K562 (cell line): ENCODE data around the gene CRNN. TPM values are rescaled to one million over a fixed set of nuclear protein-coding genes. Genes with fewer than 3 reads are reported as not detected.

Experiments used
- ATAC-seq: fragments of 200-7000 bp; cut with Tn5 transposase; 3 replicates; pipeline ENCODE4 v1.9.1; 2020; ENCODE audit warnings: moderate library complexity
- BruUV-seq: library from RNA; stranded (reverse); fragments of 400-500 nt; replicated peaks from 2 replicates; lab custom pipeline; 2021; lab: Mats Ljungman, UMichigan
- CTCF ChIA-PET: fragments of 300-600 bp; formaldehyde crosslinking; extraction: SDS; loops from one replicate; lab custom pipeline; 2021; ENCODE audit warnings: low intra/inter-chr PET ratio; lab: Yijun Ruan, JAX
- POLR2A ChIA-PET: fragments of 300-600, 350-650 bp; sonication (Branson Sonifier 250); formaldehyde crosslinking; extraction: SDS; loops from one replicate; lab custom pipeline; 2021; ENCODE audit warnings: antibody characterized with exemption, inconsistent platforms; lab: Yijun Ruan, JAX
- DNase-seq, 4 experiments: peaks; one replicate each; pipeline versions ENCODE4 v3.0.0 to v3.0.0-alpha.2; 2011 to 2018; ENCODE audit warnings: low spot score in 3 of 4, mixed read lengths in 3 of 4; ENCODE audit errors: extremely low read depth in 1 of 4
- FAIRE-seq: peaks from 2 replicates; lab custom pipeline; 2011; peaks lifted over from hg19 to GRCh38; lab: Jason Lieb, UNC
- H2AFZ ChIP-seq: 2 replicates; pipeline ENCODE4 v1.6.0; 2011; ENCODE audit warnings: low read depth, low read length, control low read depth, inconsistent platforms
- H3K27ac ChIP-seq: fragments of 200-600 bp; 3 replicates; pipeline ENCODE4 v1.8.0; 2011; ENCODE audit warnings: low read depth, mild to moderate bottlenecking, control low read depth, inconsistent platforms, low read length, moderate library complexity, mixed read lengths; ENCODE audit errors: extremely low read depth
- H3K27me3 ChIP-seq, 2 experiments: fragments of 300-600 bp in 1 of 2; 2 replicates in 1 of 2; 3 replicates in 1 of 2; pipeline versions ENCODE4 v1.6.0 to v1.8.0; 2011; ENCODE audit warnings: inconsistent platforms in 2 of 2, low read length in 2 of 2, mild to moderate bottlenecking in 1 of 2, mixed read lengths in 1 of 2, moderate library complexity in 1 of 2; ENCODE audit not compliant: control insufficient read depth in 2 of 2, insufficient read depth in 2 of 2
- H3K36me3 ChIP-seq: fragments of 300-600 bp; 3 replicates; pipeline ENCODE4 v1.8.0; 2011; ENCODE audit warnings: mild to moderate bottlenecking, low read length, inconsistent platforms; ENCODE audit not compliant: control insufficient read depth, insufficient read depth
- H3K4me1 ChIP-seq, 2 experiments: fragments of 200-600 bp in 1 of 2; replicated peaks in 1 of 2; 2 replicates in 1 of 2; 3 replicates in 1 of 2; pipeline versions ENCODE4 v1.5.1 to v1.8.0; 2011; ENCODE audit warnings: inconsistent platforms in 2 of 2, low read length in 2 of 2, mild to moderate bottlenecking in 1 of 2, mixed read lengths in 1 of 2, moderate library complexity in 1 of 2; ENCODE audit not compliant: control insufficient read depth in 2 of 2, insufficient read depth in 2 of 2
- H3K4me2 ChIP-seq: 2 replicates; pipeline ENCODE4 v1.6.1; 2011; ENCODE audit warnings: low read length, control low read depth, inconsistent platforms, mixed read lengths; ENCODE audit not compliant: insufficient read depth
- H3K4me3 ChIP-seq: fragments of 200-600 bp; sonication (generic), shearing (Covaris generic); 2 replicates; pipeline ENCODE4 v1.5.1; 2016; ENCODE audit warnings: control low read depth, inconsistent platforms
- H3K79me2 ChIP-seq: fragments of 200-600 bp; 3 replicates; pipeline ENCODE4 v1.8.0; 2011; ENCODE audit warnings: low read length, inconsistent platforms; ENCODE audit not compliant: control insufficient read depth, insufficient read depth
- H3K9ac ChIP-seq, 2 experiments: 2 replicates each; pipeline versions ENCODE4 v1.6.0 to v1.6.1; 2011; ENCODE audit warnings: low read depth in 2 of 2, low read length in 2 of 2, control low read depth in 1 of 2, inconsistent platforms in 1 of 2, mild to moderate bottlenecking in 1 of 2, mixed read lengths in 1 of 2; ENCODE audit not compliant: insufficient read depth in 1 of 2
- H3K9me1 ChIP-seq: one replicate; pipeline ENCODE4 v1.6.0; 2011; ENCODE audit warnings: inconsistent platforms, mild to moderate bottlenecking, low read length, moderate library complexity; ENCODE audit not compliant: control insufficient read depth, insufficient read depth
- H3K9me3 ChIP-seq: replicated peaks from 2 replicates; pipeline ENCODE4 v1.5.1; 2011; ENCODE audit warnings: low read depth, low read length, inconsistent platforms; ENCODE audit not compliant: control insufficient read depth, insufficient read depth
- H4K20me1 ChIP-seq: replicated peaks from 2 replicates; pipeline ENCODE4 v1.6.1; 2011; ENCODE audit warnings: low read length, inconsistent platforms, mixed read lengths; ENCODE audit not compliant: control insufficient read depth, insufficient read depth
- BRF1 ChIP-seq: IDR thresholded peaks from 3 replicates; pipeline ENCODE4 v1.6.1; 2011; ENCODE audit warnings: borderline replicate concordance, mild to moderate bottlenecking; ENCODE audit not compliant: insufficient read length; ENCODE audit errors: extremely low read depth
- CEBPG ChIP-seq, 3 experiments: fragments of 200-800 bp in 1 of 3; sonication (Bioruptor generic) in 1 of 3; sonication (generic) in 1 of 3; formaldehyde crosslinking in 1 of 3; IDR thresholded peaks in 2 of 3; conservative IDR thresholded peaks in 1 of 3; 2 replicates each; pipeline versions ENCODE4 v1.6.1 to v1.8.0; 2016 to 2022; ENCODE audit warnings: missing compliant biosample characterization in 2 of 3, missing genetic modification characterization in 2 of 3, mild to moderate bottlenecking in 1 of 3, missing genetic modification reagents in 1 of 3
- CHAMP1 ChIP-seq: fragments of 450-650 bp; IDR thresholded peaks from 2 replicates; pipeline ENCODE4 v1.6.1; 2016; ENCODE audit warnings: mild to moderate bottlenecking
- MBD1 ChIP-seq: fragments of 250-450 bp; sonication (Bioruptor Pico); IDR thresholded peaks from 2 replicates; pipeline ENCODE4 v1.8.0; 2022; ENCODE audit warnings: inconsistent platforms
- MLLT1 ChIP-seq, 2 experiments: fragments of 450-650 bp; IDR thresholded peaks; 2 replicates each; pipeline ENCODE4 v1.6.1; 2016
- NELFE ChIP-seq: IDR thresholded peaks from 2 replicates; pipeline ENCODE4 v1.6.1; 2011; ENCODE audit warnings: mild to moderate bottlenecking; ENCODE audit not compliant: insufficient read depth, insufficient read length
- SOX6 ChIP-seq: fragments of 450-650 bp; IDR thresholded peaks from 2 replicates; pipeline ENCODE4 v1.6.1; 2014; ENCODE audit warnings: mild to moderate bottlenecking
- SREBF2 ChIP-seq: sonication (generic); formaldehyde crosslinking; IDR thresholded peaks from 2 replicates; pipeline ENCODE4 v1.4.0; 2020; ENCODE audit warnings: mild to moderate bottlenecking, missing genetic modification reagents
- YY1 ChIP-seq, 3 experiments: IDR thresholded peaks; 2 replicates each; pipeline ENCODE4 v1.6.1; 2011; ENCODE audit warnings: low read length in 2 of 3, mild to moderate bottlenecking in 2 of 3, moderate library complexity in 2 of 3, borderline replicate concordance in 1 of 3, control low read depth in 1 of 3, low read depth in 1 of 3; ENCODE audit not compliant: insufficient read depth in 3 of 3, insufficient replicate concordance in 2 of 3, control insufficient read depth in 1 of 3, insufficient read length in 1 of 3; ENCODE audit errors: extremely low read depth in 1 of 3
- ZNF143 ChIP-seq: sonication (generic); formaldehyde crosslinking; IDR thresholded peaks from 2 replicates; pipeline ENCODE4 v1.9.0; 2022; ENCODE audit warnings: mild to moderate bottlenecking, missing genetic modification reagents
- ZNF57 ChIP-seq: fragments of 450-650 bp; formaldehyde crosslinking; IDR thresholded peaks from 2 replicates; pipeline ENCODE4 v1.4.0; 2020; ENCODE audit warnings: mild to moderate bottlenecking, moderate library complexity
- ZNF707 ChIP-seq: fragments of 250-450 bp; sonication (Bioruptor Pico); conservative IDR thresholded peaks from 2 replicates; pipeline ENCODE4 v1.8.0; 2022; ENCODE audit warnings: inconsistent platforms, mild to moderate bottlenecking, moderate library complexity
- ZNF785 ChIP-seq: fragments of 250-450 bp; sonication (Bioruptor Pico); IDR thresholded peaks from 2 replicates; pipeline ENCODE4 v1.4.0; 2020; ENCODE audit warnings: mild to moderate bottlenecking
- whole genome bisulfite sequencing: fragments of 100-300 bp; shearing (Covaris generic); methylation state at CpG from one replicate; pipeline ENCODE4 v1.1.6; 2016; ENCODE audit warnings: low coverage, mixed read lengths; ENCODE audit not compliant: insufficient coverage; ENCODE audit errors: missing lambda C conversion rate; 5-methylcytosine and 5-hydroxymethylcytosine counted together
- in situ Hi-C: fragments of 300-500 bp; cut with MboI; formaldehyde crosslinking; loops from 4 replicates; pipeline ENCODE4 v1.15.0; 2018; ENCODE audit warnings: inconsistent platforms, mixed read lengths
- intact Hi-C: fragments of 100-400 bp; cut with micrococcal nuclease; formaldehyde crosslinking; loops from 2 replicates; pipeline ENCODE4 v1.14.2; 2022
- polyA plus RNA-seq, 8 experiments: library from polyadenylated mRNA; depleted of rRNA in 4 of 8; stranded (reverse) in 5 of 8; unstranded in 3 of 8; fragments of >200 nt; fragmentation: Nextera tagmentation in 2 of 8; fragmentation: Illumina TruSeq in 1 of 8; extraction: Ambion mirVana in 2 of 8; extraction: Trizol in 1 of 8; gene quantifications; 2 replicates each; pipeline versions ENCODE4 v1.2.1 to v1.2.3, GENCODE V29; 2011 to 2014; ENCODE audit warnings: inconsistent platforms in 1 of 8, missing spikeins in 1 of 8
- total RNA-seq, 7 experiments: library from RNA; depleted of rRNA in 6 of 7; stranded (reverse); fragments of >200 nt in 6 of 7; fragmentation: Illumina TruSeq in 2 of 7; extraction: Trizol in 2 of 7; gene quantifications; 2 replicates each; pipeline versions ENCODE4 v1.2.1 to v1.2.3, GENCODE V29; 2011 to 2021; ENCODE audit warnings: low replicate concordance in 1 of 7

Gene CRNN
- total and polyA plus RNA-seq, 9 of the 15 experiments (the other 6 are each of a cell fraction or from before 2014, with no cell fraction given): not detected

- intact Hi-C loops (no loop called here), in situ Hi-C loops (no loop called here)
- Histone ChIP-seq H3K4me2 (no peak overlapping the region), H2AFZ (no peak overlapping the region), H3K27ac (no peak overlapping the region), H3K4me3 (no peak overlapping the region), H3K79me2 (no peaks in the 10 kb centered on the region), H4K20me1 (no peaks in the 10 kb centered on the region), H3K9ac (no peak overlapping the region), H3K9me3 (no peaks in the 10 kb centered on the region), H3K36me3 (no peaks in the 10 kb centered on the region), H3K4me1 (no peaks in the 10 kb centered on the region), H3K27me3 (no peaks in the 10 kb centered on the region), H3K9me1 (no peaks in the 10 kb centered on the region)
- DNase-seq (no peak), FAIRE-seq (no peak), ATAC-seq (no peak)
- CTCF ChIA-PET: no interaction called here
- BruUV-seq: no TSS peak
- 1% methylated on average over 5 of the region's 5 CpGs for WGBS
- POLR2A ChIA-PET: interaction anchor here (0.6 kb wide), 1 partner anchor 223 kb away, joined by 3 read pairs; no protein-coding TSS in a partner anchor
- TF ChIP-seq YY1 (IDR thresholded peaks at IDR 0.05; ENCODE audit: borderline replicate concordance in 1 of 3, control insufficient read depth in 1 of 3, extremely low read depth in 1 of 3, insufficient read depth in 3 of 3, insufficient read length in 1 of 3, insufficient replicate concordance in 2 of 3, low read depth in 1 of 3, low read length in 2 of 3) (no peak), MLLT1 (IDR thresholded peaks at IDR 0.05) (no peak), SOX6 (no peak), CEBPG (CRISPR knock-in tag; IDR thresholded peaks at IDR 0.05) (no peak), CEBPG (tag; conservative IDR thresholded peaks at IDR 0.05 in 1 of 2, IDR thresholded peaks at IDR 0.05 in 1 of 2) (no peak), ZNF785 (CRISPR knock-in tag) (no peak), ZNF57 (CRISPR knock-in tag) (no peak), SREBF2 (no peak), NELFE (no peak), BRF1 (no peak), ZNF707 (CRISPR knock-in tag) (no peak), MBD1 (no peak), ZNF143 (no peak), CHAMP1 (no peak)
These were observed 34.4 kb upstream of the CRNN start for GRCh38 chr1:152448496-152448895.
